A549 (cell line): Measurements from ENCODE around the gene NFATC3.

Experiments
- CTCF ChIP-seq: fragments of >200 bp; sonication (Bioruptor Twin); formaldehyde crosslinking; IDR thresholded peaks from 3 replicates; pipeline ENCODE4 v1.5.1; 2016
- ELK1 ChIP-seq: fragments of 150-350 bp; IDR thresholded peaks from 2 replicates; pipeline ENCODE4 v1.6.1; 2014; ENCODE audit warnings: low read depth, mild to moderate bottlenecking, low read length
- EP300 ChIP-seq, 2 experiments: fragments of >200 bp; sonication (Bioruptor Twin); formaldehyde crosslinking; IDR thresholded peaks; 2 replicates in 1 of 2; 3 replicates in 1 of 2; pipeline ENCODE4 v1.6.1; 2016 to 2017
- GATA3 ChIP-seq: IDR thresholded peaks from 2 replicates; pipeline ENCODE4 v1.6.1; 2012; ENCODE audit warnings: borderline replicate concordance
- PHF8 ChIP-seq: fragments of 200-600 bp; sonication (generic); IDR thresholded peaks from 2 replicates; pipeline ENCODE4 v1.6.1; 2016; ENCODE audit warnings: low read depth, mild to moderate bottlenecking, antibody characterized with exemption, moderate library complexity, borderline replicate concordance
- POLR2A ChIP-seq: IDR thresholded peaks from 2 replicates; pipeline ENCODE4 v1.6.1; 2012; ENCODE audit warnings: mild to moderate bottlenecking, low read length
- RFX5 ChIP-seq: fragments of 450-650 bp; IDR thresholded peaks from 2 replicates; pipeline ENCODE4 v1.7.1; 2014; ENCODE audit warnings: antibody characterized with exemption, mild to moderate bottlenecking, moderate library complexity
- TF ChIP-seq, protein P1 (sequence below): fragments of 200-600 bp; sonication (generic); IDR thresholded peaks from 2 replicates; pipeline ENCODE4 v1.6.1; 2016; ENCODE audit warnings: antibody characterized with exemption, mild to moderate bottlenecking, moderate library complexity
- TF ChIP-seq, protein P2 (sequence below): IDR thresholded peaks from 2 replicates; pipeline ENCODE4 v1.6.1; 2012; ENCODE audit warnings: low read depth, borderline replicate concordance

GRCh38 chr16:68091380-68092261 lies 6.5 kb downstream of the NFATC3 start:
- TF ChIP-seq PHF8 (no peak), CTCF (no peak), POLR2A (no peak), EP300 (IDR thresholded peaks at IDR 0.05) (no peak), GATA3 (no peak), RFX5 (no peak), ELK1 (no peak)
- TF ChIP-seq, protein P1, sequence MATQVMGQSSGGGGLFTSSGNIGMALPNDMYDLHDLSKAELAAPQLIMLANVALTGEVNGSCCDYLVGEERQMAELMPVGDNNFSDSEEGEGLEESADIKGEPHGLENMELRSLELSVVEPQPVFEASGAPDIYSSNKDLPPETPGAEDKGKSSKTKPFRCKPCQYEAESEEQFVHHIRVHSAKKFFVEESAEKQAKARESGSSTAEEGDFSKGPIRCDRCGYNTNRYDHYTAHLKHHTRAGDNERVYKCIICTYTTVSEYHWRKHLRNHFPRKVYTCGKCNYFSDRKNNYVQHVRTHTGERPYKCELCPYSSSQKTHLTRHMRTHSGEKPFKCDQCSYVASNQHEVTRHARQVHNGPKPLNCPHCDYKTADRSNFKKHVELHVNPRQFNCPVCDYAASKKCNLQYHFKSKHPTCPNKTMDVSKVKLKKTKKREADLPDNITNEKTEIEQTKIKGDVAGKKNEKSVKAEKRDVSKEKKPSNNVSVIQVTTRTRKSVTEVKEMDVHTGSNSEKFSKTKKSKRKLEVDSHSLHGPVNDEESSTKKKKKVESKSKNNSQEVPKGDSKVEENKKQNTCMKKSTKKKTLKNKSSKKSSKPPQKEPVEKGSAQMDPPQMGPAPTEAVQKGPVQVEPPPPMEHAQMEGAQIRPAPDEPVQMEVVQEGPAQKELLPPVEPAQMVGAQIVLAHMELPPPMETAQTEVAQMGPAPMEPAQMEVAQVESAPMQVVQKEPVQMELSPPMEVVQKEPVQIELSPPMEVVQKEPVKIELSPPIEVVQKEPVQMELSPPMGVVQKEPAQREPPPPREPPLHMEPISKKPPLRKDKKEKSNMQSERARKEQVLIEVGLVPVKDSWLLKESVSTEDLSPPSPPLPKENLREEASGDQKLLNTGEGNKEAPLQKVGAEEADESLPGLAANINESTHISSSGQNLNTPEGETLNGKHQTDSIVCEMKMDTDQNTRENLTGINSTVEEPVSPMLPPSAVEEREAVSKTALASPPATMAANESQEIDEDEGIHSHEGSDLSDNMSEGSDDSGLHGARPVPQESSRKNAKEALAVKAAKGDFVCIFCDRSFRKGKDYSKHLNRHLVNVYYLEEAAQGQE: no peak
- TF ChIP-seq, protein P2, sequence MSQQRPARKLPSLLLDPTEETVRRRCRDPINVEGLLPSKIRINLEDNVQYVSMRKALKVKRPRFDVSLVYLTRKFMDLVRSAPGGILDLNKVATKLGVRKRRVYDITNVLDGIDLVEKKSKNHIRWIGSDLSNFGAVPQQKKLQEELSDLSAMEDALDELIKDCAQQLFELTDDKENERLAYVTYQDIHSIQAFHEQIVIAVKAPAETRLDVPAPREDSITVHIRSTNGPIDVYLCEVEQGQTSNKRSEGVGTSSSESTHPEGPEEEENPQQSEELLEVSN: no peak
